ENCODE measurements around the gene BACH2. TPM values are rescaled to one million over a fixed set of nuclear protein-coding genes. Genes with fewer than 3 reads are reported as not detected.

Gene BACH2
- total RNA-seq, 1 donor from 2014 or later, result 6.4 TPM

GRCh38 chr6:90263633-90264032 is 33.0 kb downstream of the BACH2 start:
- H3K27ac ChIP-seq, result no peak overlapping the region
- H3K36me3 ChIP-seq, result no peaks in the 10 kb centered on the region
- no peak for TF ChIP-seq POLR2A (IDR thresholded peaks at IDR 0.05)
- TF ChIP-seq CTCF (IDR thresholded peaks at IDR 0.05), result no peak
- TF ChIP-seq POLR2AphosphoS5 (IDR thresholded peaks at IDR 0.05; ENCODE audit: insufficient read depth in 1 of 2, low read depth in 1 of 2), result no peak
- no peaks in the 10 kb centered on the region for H3K9me3 ChIP-seq
- no peak overlapping the region for H3K4me3 ChIP-seq
- no peak for DNase-seq (ENCODE audit: extremely low spot score in 2 of 2)
- intact Hi-C loops (cut with DNase I), result no loop called here
- no peaks in the 10 kb centered on the region for H3K27me3 ChIP-seq
- H3K4me1 ChIP-seq, result no peaks in the 10 kb centered on the region

GRCh38 chr6:90261801-90262200 is 34.8 kb downstream of the BACH2 start:
- H3K4me1 ChIP-seq, result no peaks in the 10 kb centered on the region
- no peaks in the 10 kb centered on the region for H3K9me3 ChIP-seq
- H3K27ac ChIP-seq, result no peak overlapping the region
- no peaks in the 10 kb centered on the region for H3K36me3 ChIP-seq
- H3K4me3 ChIP-seq, result no peak overlapping the region
- no peak for TF ChIP-seq POLR2AphosphoS5 (IDR thresholded peaks at IDR 0.05; ENCODE audit: insufficient read depth in 1 of 2, low read depth in 1 of 2)
- TF ChIP-seq CTCF (IDR thresholded peaks at IDR 0.05), result no peak
- DNase-seq (ENCODE audit: extremely low spot score in 2 of 2), result no peak
- intact Hi-C loops (cut with DNase I), result no loop called here
- H3K27me3 ChIP-seq, result no peaks in the 10 kb centered on the region

GRCh38 chr6:90257486-90257738 is 39.2 kb downstream of the BACH2 start:
- intact Hi-C loops (cut with DNase I), result no loop called here
- no peak for TF ChIP-seq POLR2A (IDR thresholded peaks at IDR 0.05)
- no peak for TF ChIP-seq CTCF (IDR thresholded peaks at IDR 0.05)
- no peak for DNase-seq (ENCODE audit: extremely low spot score in 2 of 2)
- Histone ChIP-seq H3K4me1 (no peaks in the 10 kb centered on the region), H3K36me3 (no peaks in the 10 kb centered on the region), H3K27me3 (no peaks in the 10 kb centered on the region), H3K9me3 (no peaks in the 10 kb centered on the region), H3K4me3 (no peak overlapping the region), H3K27ac (no peak overlapping the region)

GRCh38 chr6:90256698-90257485 is 39.8 kb downstream of the BACH2 start:
- no peak for TF ChIP-seq POLR2AphosphoS5 (IDR thresholded peaks at IDR 0.05; ENCODE audit: insufficient read depth in 1 of 2, low read depth in 1 of 2)
- TF ChIP-seq POLR2A (IDR thresholded peaks at IDR 0.05), result no peak
- TF ChIP-seq CTCF (IDR thresholded peaks at IDR 0.05), result no peak
- Histone ChIP-seq H3K27me3 (no peaks in the 10 kb centered on the region), H3K4me3 (no peak overlapping the region), H3K9me3 (no peaks in the 10 kb centered on the region), H3K27ac (no peak overlapping the region), H3K36me3 (no peaks in the 10 kb centered on the region), H3K4me1 (no peaks in the 10 kb centered on the region)
- intact Hi-C loops (cut with DNase I), result no loop called here
- DNase-seq (ENCODE audit: extremely low spot score in 2 of 2), result no peak

- TF ChIP-seq POLR2A (IDR thresholded peaks at IDR 0.05) (no peak), CTCF (IDR thresholded peaks at IDR 0.05) (no peak), POLR2AphosphoS5 (IDR thresholded peaks at IDR 0.05; ENCODE audit: insufficient read depth in 1 of 2, low read depth in 1 of 2) (no peak)
- H3K27ac ChIP-seq, result no peak overlapping the region
- no peaks in the 10 kb centered on the region for H3K27me3 ChIP-seq
- no peak for DNase-seq (ENCODE audit: extremely low spot score in 2 of 2)
- no peaks in the 10 kb centered on the region for H3K36me3 ChIP-seq
- H3K4me1 ChIP-seq, result no peaks in the 10 kb centered on the region
- no peaks in the 10 kb centered on the region for H3K9me3 ChIP-seq
- no peak overlapping the region for H3K4me3 ChIP-seq
- intact Hi-C loops (cut with DNase I), result no loop called here
Observed at GRCh38 chr6:90253631-90254030, 43.0 kb downstream of the BACH2 start.
